GM23248 (cell line): Measurements from ENCODE around the gene POLA1. TPM values are rescaled to one million over a fixed set of nuclear protein-coding genes. Genes with fewer than 3 reads are reported as not detected.

Source experiments
- DNase-seq: peaks from one replicate; pipeline ENCODE4 v3.0.0-alpha.2; 2015
- H2AFZ ChIP-seq: fragments of 200-600 bp; sonication (generic); 2 replicates; pipeline ENCODE4 v1.6.1; 2016; ENCODE audit warnings: antibody characterized with exemption
- H3F3A ChIP-seq: fragments of 200-600 bp; sonication (generic); 2 replicates; pipeline ENCODE4 v1.6.1; 2016; ENCODE audit warnings: mild to moderate bottlenecking, antibody characterized with exemption, mixed run types; ENCODE audit not compliant: insufficient read depth
- H3K27ac ChIP-seq: fragments of 200-600 bp; sonication (generic); 2 replicates; pipeline ENCODE4 v1.5.1; 2016; ENCODE audit warnings: mild to moderate bottlenecking
- H3K27me3 ChIP-seq: fragments of 200-600 bp; sonication (generic); replicated peaks from 2 replicates; pipeline ENCODE4 v1.6.1; 2016; ENCODE audit warnings: mild to moderate bottlenecking; ENCODE audit not compliant: insufficient read depth
- H3K36me3 ChIP-seq: fragments of 200-600 bp; sonication (generic); 2 replicates; pipeline ENCODE4 v1.6.1; 2016; ENCODE audit warnings: low read depth, mild to moderate bottlenecking
- H3K4me1 ChIP-seq: fragments of 200-600 bp; sonication (generic); 2 replicates; pipeline ENCODE4 v1.6.1; 2016; ENCODE audit warnings: mild to moderate bottlenecking; ENCODE audit not compliant: insufficient read depth
- H3K4me2 ChIP-seq: fragments of 200-600 bp; sonication (generic); one replicate; pipeline ENCODE4 v1.6.1; 2016; ENCODE audit warnings: mild to moderate bottlenecking; ENCODE audit not compliant: unreplicated experiment
- H3K4me3 ChIP-seq: fragments of 200-600 bp; sonication (generic); 2 replicates; pipeline ENCODE4 v1.5.1; 2016; ENCODE audit warnings: mild to moderate bottlenecking
- H3K79me2 ChIP-seq: fragments of 200-600 bp; sonication (generic); 2 replicates; pipeline ENCODE4 v1.6.1; 2016; ENCODE audit warnings: mild to moderate bottlenecking; ENCODE audit not compliant: insufficient read depth
- H3K9ac ChIP-seq: fragments of 200-600 bp; sonication (generic); 2 replicates; pipeline ENCODE4 v1.6.1; 2016; ENCODE audit warnings: mild to moderate bottlenecking
- H3K9me2 ChIP-seq: fragments of 200-600 bp; sonication (generic); 2 replicates; pipeline ENCODE4 v1.6.1; 2016; ENCODE audit warnings: mixed run types, mild to moderate bottlenecking, moderate library complexity; ENCODE audit not compliant: insufficient read depth
- H3K9me3 ChIP-seq: fragments of 200-600 bp; sonication (generic); one replicate; pipeline ENCODE4 v1.6.1; 2017; ENCODE audit warnings: low read depth
- H4K20me1 ChIP-seq: fragments of 200-600 bp; sonication (generic); 2 replicates; pipeline ENCODE4 v1.6.0; 2016; ENCODE audit not compliant: insufficient read depth
- EZH2 ChIP-seq: fragments of 200-600 bp; sonication (generic); IDR thresholded peaks from 2 replicates; pipeline ENCODE4 v1.6.1; 2018; ENCODE audit warnings: antibody characterized with exemption, mild to moderate bottlenecking; ENCODE audit not compliant: insufficient read depth, poor library complexity, severe bottlenecking
- EZH2phosphoT487 ChIP-seq: fragments of 200-600 bp; sonication (generic); IDR thresholded peaks from 2 replicates; pipeline ENCODE4 v1.6.1; 2018; ENCODE audit warnings: antibody characterized with exemption, moderate library complexity, mild to moderate bottlenecking, low read depth; ENCODE audit not compliant: insufficient read depth
- WGBS, 2 experiments: methylation state at CpG; one replicate each; pipeline ENCODE4 v1.1.6; 2015 to 2017; ENCODE audit warnings: low lambda C conversion rate in 2 of 2, low coverage in 1 of 2; ENCODE audit errors: missing lambda C conversion rate in 2 of 2; 5-methylcytosine and 5-hydroxymethylcytosine counted together
- in situ Hi-C: fragments of 300-500 bp; cut with MboI; formaldehyde crosslinking; loops from 2 replicates; pipeline ENCODE4 v1.15.0; 2020
- polyA plus RNA-seq: library from polyadenylated mRNA; unstranded; fragments of >200 nt; fragmentation: Nextera tagmentation; extraction: Ambion mirVana; gene quantifications from 2 replicates; pipeline ENCODE4 v1.2.1, GENCODE V29; 2016
- total RNA-seq: library from RNA; depleted of rRNA; stranded (reverse); fragments of >200 nt; shearing (Covaris generic); gene quantifications from 2 replicates; pipeline ENCODE4 v1.2.3, GENCODE V29; 2014

The POLA1 gene
- total and polyA plus RNA-seq, 2 experiments from 2014 or later = 4.1 to 6.7 TPM

DNA sequence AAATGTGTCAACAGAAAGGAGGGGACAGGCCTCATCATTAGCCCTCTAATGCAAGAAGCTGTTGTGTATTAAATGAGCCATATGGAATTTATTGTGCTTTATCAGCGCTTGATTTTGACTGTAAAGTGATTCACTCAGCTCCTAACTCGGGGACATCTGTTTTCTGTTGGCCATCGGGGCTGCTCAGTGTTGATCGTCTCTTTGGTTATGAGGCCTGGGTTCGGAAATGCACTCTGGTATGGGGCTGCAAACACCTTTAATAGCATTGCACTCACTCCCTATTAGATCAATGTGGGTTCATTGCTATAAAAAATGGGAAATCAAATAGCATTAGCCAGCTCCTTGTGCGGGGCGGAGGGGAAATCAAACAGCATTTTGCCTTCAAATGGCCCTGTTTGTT lies 315.7 kb downstream of the POLA1 start:
- in situ Hi-C loops = no loop called here
- no peak for DNase-seq
- Histone ChIP-seq H3K36me3 (no peaks in the 10 kb centered on the region), H3K79me2 (no peaks in the 10 kb centered on the region), H3K9ac (no peak overlapping the region), H3K27ac (no peak overlapping the region), H3K4me3 (no peak overlapping the region), H4K20me1 (no peaks in the 10 kb centered on the region), H2AFZ (no peak overlapping the region), H3F3A (no peaks in the 10 kb centered on the region), H3K4me2 (no peak overlapping the region), H3K4me1 (no peaks in the 10 kb centered on the region), H3K9me2 (no peaks in the 10 kb centered on the region), H3K27me3 (peaks cover 55% of the 10 kb centered on the region), H3K9me3 (no peaks in the 10 kb centered on the region)
- no peak for TF ChIP-seq EZH2
- TF ChIP-seq EZH2phosphoT487 = no peak
- 45 to 53% methylated on average over 7 of the region's 7 CpGs for WGBS, 2 experiments

DNA sequence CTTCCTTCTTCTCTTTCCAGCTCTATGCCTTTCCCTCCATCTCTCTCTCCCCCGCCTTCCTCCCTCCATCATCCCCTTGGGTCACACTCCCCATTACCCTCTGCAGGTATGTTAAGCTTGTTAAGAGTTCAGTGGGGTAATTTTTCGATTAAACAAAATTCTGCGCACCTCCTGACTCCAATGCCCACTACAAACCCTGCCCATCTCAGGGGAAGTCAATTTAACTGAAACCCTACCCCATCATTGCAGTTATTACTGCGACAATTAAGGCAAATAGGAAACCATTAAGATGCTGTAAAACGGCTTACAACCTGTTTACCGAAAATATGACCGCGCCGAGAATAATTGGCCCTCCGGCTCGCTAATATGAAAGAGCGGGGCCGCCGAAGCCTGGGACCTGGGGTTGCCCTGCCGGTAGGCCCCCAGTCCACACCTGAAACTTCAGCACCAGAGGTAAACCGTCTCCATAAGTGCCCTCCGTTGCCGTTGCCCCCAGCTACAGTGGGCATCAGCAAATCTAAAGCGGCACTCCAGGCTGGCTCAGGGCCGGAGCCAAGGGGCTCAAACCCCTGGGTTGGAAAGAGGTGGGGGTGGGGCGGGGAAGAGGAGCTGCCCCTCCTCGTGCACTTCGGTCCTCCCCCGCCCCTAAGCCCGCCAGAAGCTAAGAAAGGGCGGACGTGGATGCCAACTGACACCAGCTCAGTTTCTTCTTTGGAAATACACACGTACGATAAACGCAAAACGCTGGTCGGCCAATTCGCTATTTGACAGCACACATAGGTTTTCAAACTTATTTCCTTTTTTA lies 317.3 kb downstream of the POLA1 start:
- H3F3A ChIP-seq = no peaks in the 10 kb centered on the region
- WGBS, 2 experiments = 18 to 29% methylated on average over 23 to 33 of the region's 33 CpGs

GRCh38 chrX:25011589-25012432 lies 318.1 kb downstream of the POLA1 start:
- no peak for TF ChIP-seq EZH2phosphoT487
- no peak for TF ChIP-seq EZH2
- Histone ChIP-seq H3K79me2 (no peaks in the 10 kb centered on the region), H3K9ac (no peak overlapping the region), H2AFZ (no peak overlapping the region), H4K20me1 (no peaks in the 10 kb centered on the region), H3K9me2 (no peaks in the 10 kb centered on the region), H3K27ac (no peak overlapping the region), H3F3A (no peaks in the 10 kb centered on the region), H3K36me3 (no peaks in the 10 kb centered on the region), H3K4me2 (no peak overlapping the region), H3K9me3 (no peaks in the 10 kb centered on the region), H3K4me1 (no peaks in the 10 kb centered on the region), H3K4me3 (no peak overlapping the region), H3K27me3 (peaks cover 60% of the 10 kb centered on the region)
- in situ Hi-C loops = no loop called here
- no peak for DNase-seq
- WGBS, 2 experiments = 21 to 30% methylated on average over 21 to 22 of the region's 32 CpGs

More for the DNA sequence above, 317.3 kb downstream of the POLA1 start:
- H3K36me3 ChIP-seq = no peaks in the 10 kb centered on the region
- no peak for TF ChIP-seq EZH2phosphoT487
- TF ChIP-seq EZH2 = no peak
- H3K9me3 ChIP-seq = no peaks in the 10 kb centered on the region
- in situ Hi-C loops = no loop called here
- no peak overlapping the region for H3K4me3 ChIP-seq
- no peaks in the 10 kb centered on the region for H3K4me1 ChIP-seq
- H3K27me3 ChIP-seq = peaks cover 60% of the 10 kb centered on the region
- H4K20me1 ChIP-seq = no peaks in the 10 kb centered on the region
- no peak overlapping the region for H3K9ac ChIP-seq
- H2AFZ ChIP-seq = no peak overlapping the region
- no peak for DNase-seq
- no peak overlapping the region for H3K4me2 ChIP-seq
- no peaks in the 10 kb centered on the region for H3K9me2 ChIP-seq
- no peaks in the 10 kb centered on the region for H3K79me2 ChIP-seq
- no peak overlapping the region for H3K27ac ChIP-seq

- TF ChIP-seq EZH2 = no peak
- no peak for TF ChIP-seq EZH2phosphoT487
- Histone ChIP-seq H3K4me3 (no peak overlapping the region), H3K9ac (no peak overlapping the region), H3K79me2 (no peaks in the 10 kb centered on the region), H2AFZ (no peak overlapping the region), H3K9me2 (no peaks in the 10 kb centered on the region), H3K27me3 (peaks cover 64% of the 10 kb centered on the region), H3K36me3 (no peaks in the 10 kb centered on the region), H3K9me3 (no peaks in the 10 kb centered on the region), H3K4me2 (no peak overlapping the region), H4K20me1 (no peaks in the 10 kb centered on the region), H3K27ac (no peak overlapping the region), H3F3A (no peaks in the 10 kb centered on the region), H3K4me1 (no peaks in the 10 kb centered on the region)
- in situ Hi-C loops = no loop called here
- 3 to 12% methylated on average over 6 to 11 of the region's 19 CpGs for WGBS, 2 experiments
- DNase-seq = peak; percentile 24
Measured at GRCh38 chrX:25012433-25012735, 318.7 kb downstream of the POLA1 start.
